Measurements from ENCODE around the gene SLC25A33. TPM values are rescaled to one million over a fixed set of nuclear protein-coding genes. Genes with fewer than 3 reads are reported as not detected.

Gene SLC25A33
- total RNA-seq, 4 donors from 2014 or later: 40.3 to 88.6 (median 49.1) TPM

DNA sequence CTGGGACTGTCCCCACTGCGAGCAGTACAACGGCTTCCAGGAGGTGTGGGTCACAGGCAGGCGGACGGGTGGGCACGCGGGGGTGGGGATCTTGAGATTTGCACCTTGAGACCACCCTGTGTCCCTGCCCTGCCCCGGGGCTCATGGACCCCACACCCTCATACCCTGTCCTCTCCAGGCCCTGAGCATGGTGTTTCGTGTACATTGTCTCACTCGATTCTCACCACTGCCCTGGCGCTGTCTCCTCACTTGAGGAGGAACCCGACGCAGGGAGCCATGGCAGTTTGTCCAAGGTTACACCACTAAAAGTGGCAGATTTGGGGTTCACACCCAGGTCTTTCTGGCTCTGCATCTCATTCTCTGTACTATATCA, 56.7 kb downstream of the SLC25A33 start:
- ATAC-seq (no peak), DNase-seq (no peak)
- Histone ChIP-seq H3K27me3 (no peaks in the 10 kb centered on the region), H3K4me3 (no peak overlapping the region), H3K9me3 (no peaks in the 10 kb centered on the region), H3K36me3 (peaks cover 0 to 41% of the 10 kb centered on the region in 2 donors), H3K27ac (peak overlapping the region in 3 of 4 donors; percentile 23 to 82 (median 57)), H3K4me1 (peaks cover 56 to 60% of the 10 kb centered on the region in 2 donors)
- TF ChIP-seq, protein P1, sequence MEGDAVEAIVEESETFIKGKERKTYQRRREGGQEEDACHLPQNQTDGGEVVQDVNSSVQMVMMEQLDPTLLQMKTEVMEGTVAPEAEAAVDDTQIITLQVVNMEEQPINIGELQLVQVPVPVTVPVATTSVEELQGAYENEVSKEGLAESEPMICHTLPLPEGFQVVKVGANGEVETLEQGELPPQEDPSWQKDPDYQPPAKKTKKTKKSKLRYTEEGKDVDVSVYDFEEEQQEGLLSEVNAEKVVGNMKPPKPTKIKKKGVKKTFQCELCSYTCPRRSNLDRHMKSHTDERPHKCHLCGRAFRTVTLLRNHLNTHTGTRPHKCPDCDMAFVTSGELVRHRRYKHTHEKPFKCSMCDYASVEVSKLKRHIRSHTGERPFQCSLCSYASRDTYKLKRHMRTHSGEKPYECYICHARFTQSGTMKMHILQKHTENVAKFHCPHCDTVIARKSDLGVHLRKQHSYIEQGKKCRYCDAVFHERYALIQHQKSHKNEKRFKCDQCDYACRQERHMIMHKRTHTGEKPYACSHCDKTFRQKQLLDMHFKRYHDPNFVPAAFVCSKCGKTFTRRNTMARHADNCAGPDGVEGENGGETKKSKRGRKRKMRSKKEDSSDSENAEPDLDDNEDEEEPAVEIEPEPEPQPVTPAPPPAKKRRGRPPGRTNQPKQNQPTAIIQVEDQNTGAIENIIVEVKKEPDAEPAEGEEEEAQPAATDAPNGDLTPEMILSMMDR (IDR thresholded peaks at IDR 0.05 in 4 of 5, conservative IDR thresholded peaks at IDR 0.05 in 1 of 5): no peak
- TF ChIP-seq POLR2A (IDR thresholded peaks at IDR 0.05): no peak
- intact Hi-C loops (cut with DNase I; ENCODE audit: low total_unique reads) (loop anchor here (10.0 kb wide), 1 partner anchor 229 kb away; the partner anchor contains the start of gene CLSTN1), in situ Hi-C loops (cut with MboI; ENCODE audit: low sequenced_read_pairs in 4 of 4) (no loop called here)

DNA sequence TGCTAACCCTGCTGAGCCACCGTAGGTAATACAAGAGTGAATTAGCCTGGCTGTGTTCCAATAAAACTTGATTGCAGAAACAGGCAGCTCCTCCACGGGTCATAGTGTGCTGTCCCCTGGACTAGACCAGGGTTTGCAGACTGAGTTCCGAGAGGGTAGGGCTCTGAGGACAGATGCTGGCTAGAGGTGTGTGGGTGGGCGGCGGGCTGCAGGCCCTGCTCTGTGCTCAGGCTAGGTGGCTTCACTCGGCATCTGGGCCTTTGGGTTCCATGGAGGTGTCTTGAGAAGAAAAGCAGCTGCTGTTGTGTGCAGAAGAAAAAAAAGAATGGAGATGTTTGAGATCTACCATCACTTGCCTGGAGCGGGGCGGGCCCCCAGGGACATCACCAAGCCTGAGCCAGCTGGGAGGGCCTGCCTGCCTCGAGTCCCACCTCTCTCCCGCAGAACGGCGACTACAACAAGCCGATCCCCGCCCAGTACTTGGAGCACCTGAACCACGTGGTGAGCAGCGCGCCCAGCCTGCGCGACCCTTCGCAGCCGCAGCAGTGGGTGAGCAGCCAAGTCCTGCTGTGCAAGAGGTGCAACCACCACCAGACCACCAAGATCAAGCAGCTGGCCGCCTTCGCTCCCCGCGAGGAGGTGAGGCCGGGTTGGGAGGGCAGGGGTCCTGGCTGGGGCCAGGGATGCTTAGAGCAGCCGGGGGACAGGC, 57.3 kb downstream of the SLC25A33 start:
- H3K27ac ChIP-seq: peak overlapping the region in 3 of 4 donors; percentile 23 to 82 (median 57)

DNA sequence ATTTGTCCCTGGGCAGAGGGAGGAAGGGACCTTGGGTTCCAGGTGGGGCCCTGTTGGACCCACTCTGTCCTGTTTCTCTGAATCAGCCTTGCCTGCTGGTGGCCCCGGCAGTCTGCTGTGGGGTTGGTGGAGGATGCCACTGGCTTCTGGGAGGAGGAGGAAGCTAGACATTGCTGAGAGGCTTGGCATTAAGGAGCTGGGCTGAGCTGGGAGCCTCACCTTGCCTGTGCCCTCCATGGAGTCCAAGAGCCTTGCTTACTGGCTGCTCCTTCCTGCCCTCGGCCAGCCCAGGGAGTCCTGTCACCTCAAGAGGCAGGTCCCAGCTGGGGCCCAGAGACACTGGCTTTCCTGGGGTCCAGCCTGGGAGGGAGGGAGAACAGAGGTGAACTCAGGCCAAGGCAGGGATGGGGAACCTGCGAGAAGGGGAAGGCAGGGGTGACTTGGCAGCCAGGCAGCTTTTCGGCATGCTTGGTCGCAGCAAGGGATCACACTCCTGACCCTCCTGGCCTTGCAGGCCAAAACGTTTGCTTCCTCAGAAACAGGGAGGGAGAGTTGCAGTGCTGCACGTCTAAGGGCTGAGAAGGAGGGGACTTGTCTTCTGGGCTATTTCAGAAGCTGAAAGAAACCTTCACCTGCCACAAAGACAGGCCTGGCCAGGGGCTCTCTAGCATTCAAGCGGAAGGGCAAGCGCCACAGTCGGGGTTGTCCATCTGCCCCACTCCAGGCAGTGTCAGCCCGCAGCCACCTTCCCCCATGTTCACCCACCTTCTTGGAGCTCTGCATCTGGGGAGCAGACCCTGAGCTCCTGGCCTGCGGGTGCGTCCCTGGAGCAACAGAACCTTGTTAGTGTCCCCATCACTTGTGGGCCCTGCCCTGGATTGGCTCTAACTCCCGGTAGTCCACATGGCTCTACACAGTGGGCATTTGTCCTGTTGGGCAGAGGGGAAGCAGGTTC, 58.4 kb downstream of the SLC25A33 start:
- intact Hi-C loops (cut with DNase I; ENCODE audit: low total_unique reads) (loop anchor here (10.0 kb wide), 1 partner anchor 227 kb away; the partner anchor contains the start of gene CLSTN1), in situ Hi-C loops (cut with MboI; ENCODE audit: low sequenced_read_pairs in 4 of 4) (no loop called here)
- Histone ChIP-seq H3K4me1 (peaks cover 39 to 44% of the 10 kb centered on the region in 2 donors), H3K27ac (no peak overlapping the region), H3K27me3 (no peaks in the 10 kb centered on the region), H3K36me3 (peaks cover 0 to 58% of the 10 kb centered on the region in 2 donors), H3K9me3 (no peaks in the 10 kb centered on the region), H3K4me3 (no peak overlapping the region)
- DNase-seq (no peak), ATAC-seq (no peak)
- TF ChIP-seq POLR2A (IDR thresholded peaks at IDR 0.05): no peak
- TF ChIP-seq, protein P1 (IDR thresholded peaks at IDR 0.05 in 4 of 5, conservative IDR thresholded peaks at IDR 0.05 in 1 of 5): no peak

More for the DNA sequence above, 57.3 kb downstream of the SLC25A33 start:
- Histone ChIP-seq H3K36me3 (peaks cover 0 to 48% of the 10 kb centered on the region in 2 donors), H3K27me3 (no peaks in the 10 kb centered on the region), H3K4me3 (no peak overlapping the region), H3K9me3 (no peaks in the 10 kb centered on the region), H3K4me1 (peaks cover 50 to 54% of the 10 kb centered on the region in 2 donors)
- TF ChIP-seq, protein P1 (IDR thresholded peaks at IDR 0.05 in 4 of 5, conservative IDR thresholded peaks at IDR 0.05 in 1 of 5): no peak
- no peak for TF ChIP-seq POLR2A (IDR thresholded peaks at IDR 0.05)
- intact Hi-C loops (cut with DNase I; ENCODE audit: low total_unique reads): loop anchor here (10.0 kb wide), 1 partner anchor 228 kb away; the partner anchor contains the start of gene CLSTN1
- DNase-seq (no peak), ATAC-seq (no peak)
- in situ Hi-C loops (cut with MboI; ENCODE audit: low sequenced_read_pairs in 4 of 4): no loop called here

DNA sequence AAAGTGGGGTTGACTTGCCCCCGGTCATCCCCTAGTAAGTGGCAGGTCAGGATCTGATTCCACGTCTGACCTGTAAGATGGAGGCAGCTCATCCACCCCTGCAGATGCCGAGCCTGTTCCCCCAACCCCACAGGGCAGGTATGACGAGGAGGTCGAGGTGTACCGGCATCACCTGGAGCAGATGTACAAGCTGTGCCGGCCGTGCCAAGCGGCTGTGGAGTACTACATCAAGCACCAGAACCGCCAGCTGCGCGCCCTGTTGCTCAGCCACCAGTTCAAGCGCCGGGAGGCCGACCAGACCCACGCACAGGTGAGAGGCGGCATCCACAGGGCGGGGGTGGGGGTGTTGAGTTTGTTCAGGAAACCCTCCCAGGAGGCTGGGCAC, 59.0 kb downstream of the SLC25A33 start:
- Histone ChIP-seq H3K4me3 (no peak overlapping the region), H3K36me3 (peaks cover 0 to 65% of the 10 kb centered on the region in 2 donors), H3K9me3 (no peaks in the 10 kb centered on the region), H3K4me1 (peaks cover 32 to 37% of the 10 kb centered on the region in 2 donors), H3K27me3 (no peaks in the 10 kb centered on the region), H3K27ac (no peak overlapping the region)
- no peak for TF ChIP-seq POLR2A (IDR thresholded peaks at IDR 0.05)
- TF ChIP-seq, protein P1 (IDR thresholded peaks at IDR 0.05 in 4 of 5, conservative IDR thresholded peaks at IDR 0.05 in 1 of 5): no peak
- in situ Hi-C loops (cut with MboI; ENCODE audit: low sequenced_read_pairs in 4 of 4): no loop called here
- DNase-seq (no peak), ATAC-seq (no peak)
- intact Hi-C loops (cut with DNase I; ENCODE audit: low total_unique reads): loop anchor here (10.0 kb wide), 1 partner anchor 226 kb away; the partner anchor contains the start of gene CLSTN1
